PC-3 (cell line): ENCODE measurements around the gene HOMER3. TPM values are rescaled to one million over a fixed set of nuclear protein-coding genes. Genes with fewer than 3 reads are reported as not detected.

Experiments used
- ATAC-seq: fragments of 200-7000 bp; cut with Tn5 transposase; 2 replicates; pipeline ENCODE4 v1.9.1; 2020; ENCODE audit warnings: mild to moderate bottlenecking, moderate library complexity
- BruUV-seq: library from RNA; stranded (reverse); fragments of 400-500 nt; replicated peaks from 2 replicates; lab custom pipeline; 2021; lab: Mats Ljungman, UMichigan
- CTCF ChIA-PET: fragments of 300-600 bp; sonication (Branson Sonifier 250); formaldehyde crosslinking; loops from one replicate; lab custom pipeline; 2022; ENCODE audit warnings: antibody characterized with exemption; lab: Charles Lee
- POLR2A ChIA-PET: fragments of 300-600 bp; sonication (Branson Sonifier 250); formaldehyde crosslinking; loops from one replicate; lab custom pipeline; 2022; ENCODE audit warnings: antibody characterized with exemption; ENCODE audit not compliant: unreplicated experiment; lab: Charles Lee
- DNase-seq: peaks from one replicate; pipeline ENCODE4 v3.0.0-alpha.2; 2015
- H2AFZ ChIP-seq: fragments of 300-600 bp; sonication (generic); 2 replicates; pipeline ENCODE4 v1.6.0; 2016; ENCODE audit warnings: antibody characterized with exemption, low read length
- H3F3A ChIP-seq: fragments of 300-600 bp; sonication (generic); one replicate; pipeline ENCODE4 v1.6.0; 2017; ENCODE audit warnings: antibody characterized with exemption, low read length, control low read depth, mild to moderate bottlenecking; ENCODE audit not compliant: unreplicated experiment
- H3K27ac ChIP-seq: fragments of 300-600 bp; sonication (generic); 2 replicates; pipeline ENCODE4 v1.5.1; 2016; ENCODE audit warnings: mild to moderate bottlenecking, low read length
- H3K27me3 ChIP-seq: fragments of 300-600 bp; sonication (generic); 2 replicates; pipeline ENCODE4 v1.6.1; 2016; ENCODE audit warnings: low read length, mixed read lengths
- H3K36me3 ChIP-seq: fragments of 300-600 bp; sonication (generic); 2 replicates; pipeline ENCODE4 v1.6.1; 2016; ENCODE audit warnings: low read depth, mixed run types, low read length, mixed read lengths
- H3K4me1 ChIP-seq: fragments of 300-600 bp; sonication (generic); 2 replicates; pipeline ENCODE4 v1.5.1; 2016; ENCODE audit warnings: low read length; ENCODE audit not compliant: insufficient read depth
- H3K4me2 ChIP-seq: fragments of 300-600 bp; sonication (generic); 2 replicates; pipeline ENCODE4 v1.6.0; 2016; ENCODE audit warnings: low read length
- H3K4me3 ChIP-seq: fragments of 300-600 bp; sonication (generic); 2 replicates; pipeline ENCODE4 v1.5.1; 2016; ENCODE audit warnings: mild to moderate bottlenecking, low read length, mixed read lengths
- H3K79me2 ChIP-seq: fragments of 300-600 bp; sonication (generic); 2 replicates; pipeline ENCODE4 v1.6.1; 2017; ENCODE audit warnings: low read length, mixed read lengths
- H3K9ac ChIP-seq: fragments of 300-600 bp; sonication (generic); 2 replicates; pipeline ENCODE4 v1.6.0; 2016; ENCODE audit warnings: mild to moderate bottlenecking, low read length
- H3K9me2 ChIP-seq: fragments of 300-600 bp; sonication (generic); replicated peaks from 2 replicates; pipeline ENCODE4 v1.6.1; 2016; ENCODE audit warnings: mixed run types, low read length, mixed read lengths
- H3K9me3 ChIP-seq: fragments of 300-600 bp; sonication (generic); 2 replicates; pipeline ENCODE4 v1.6.1; 2016; ENCODE audit warnings: low read length, mixed read lengths
- H4K20me1 ChIP-seq: fragments of 300-600 bp; sonication (generic); 2 replicates; pipeline ENCODE4 v1.6.1; 2016; ENCODE audit warnings: low read length, mixed read lengths
- CTCF ChIP-seq: fragments of 300-600 bp; sonication (generic); conservative IDR thresholded peaks from 2 replicates; pipeline ENCODE4 v1.5.1; 2017; ENCODE audit warnings: antibody characterized with exemption, low read depth, mild to moderate bottlenecking, low read length
- EZH2 ChIP-seq: fragments of 300-600 bp; sonication (generic); IDR thresholded peaks from one replicate; pipeline ENCODE4 v1.6.1; 2017; ENCODE audit warnings: antibody characterized with exemption, mild to moderate bottlenecking, low read length; ENCODE audit not compliant: unreplicated experiment
- EZH2phosphoT487 ChIP-seq: fragments of 300-600 bp; sonication (generic); IDR thresholded peaks from 2 replicates; pipeline ENCODE4 v1.6.1; 2018; ENCODE audit warnings: mild to moderate bottlenecking, antibody characterized with exemption, low read length, borderline replicate concordance
- intact Hi-C: fragments of 100-400 bp; cut with micrococcal nuclease; formaldehyde crosslinking; loops from 2 replicates; pipeline ENCODE4 v1.9.0; 2023
- total RNA-seq: library from RNA; depleted of rRNA; stranded (reverse); fragments of >200 nt; gene quantifications from 2 replicates; pipeline ENCODE4 v1.2.3, GENCODE V29; 2014

The HOMER3 gene
- total RNA-seq, 1 experiment from 2014 or later = 118 TPM

DNA sequence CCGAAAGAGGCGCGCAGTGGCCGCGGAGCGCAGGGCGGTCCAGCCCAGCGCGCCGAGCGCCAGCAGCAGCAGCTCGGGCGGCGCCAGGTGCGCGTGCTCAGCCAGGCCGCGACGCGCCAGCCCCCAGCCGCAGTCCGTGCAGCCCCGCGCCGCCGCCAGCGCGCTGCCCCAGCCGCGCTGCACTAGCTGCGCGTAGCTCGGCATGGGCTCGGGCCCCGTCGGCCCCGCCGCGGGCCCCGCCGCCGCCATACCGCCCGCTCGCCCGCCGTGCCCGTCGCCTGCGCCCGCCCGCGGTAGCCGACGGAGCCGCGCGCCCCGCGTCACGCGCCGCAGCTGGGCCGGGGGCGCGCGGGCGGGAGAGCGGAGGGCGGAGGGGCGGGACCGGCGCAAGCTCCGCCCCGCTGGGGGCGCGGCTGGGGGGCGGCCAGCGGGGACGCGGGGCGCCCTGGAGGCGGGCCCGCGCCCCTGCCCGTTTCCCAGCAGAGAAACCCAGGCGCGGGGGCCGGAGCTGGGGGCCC is 45.1 kb downstream of the HOMER3 start, which contains the start of gene CERS1:
CERS1 (minus strand) TSS at position 335 of the 518 bp plus-strand sequence; CDS start at position 249, 86 bp downstream.
- POLR2A ChIA-PET = no interaction called here
- H3K9ac ChIP-seq = no peak within 1 kb of the TSS
- H3K79me2 ChIP-seq = no peaks in the 10 kb centered on the region
- intact Hi-C loops = no loop called here
- peaks cover 14% of the 10 kb centered on the region; the same call in 1 of the 2 replicates for H3K27me3 ChIP-seq
- ATAC-seq (peak; percentile 14), DNase-seq (no peak)
- peak within 1 kb of the TSS; percentile 60 for H3K4me3 ChIP-seq
- TF ChIP-seq EZH2 = no peak
- TF ChIP-seq EZH2phosphoT487 = no peak
- TF ChIP-seq CTCF = no peak
- H3K9me3 ChIP-seq = no peaks in the 10 kb centered on the region
- no peaks in the 10 kb centered on the region for H4K20me1 ChIP-seq
- H3K4me2 ChIP-seq = peak within 1 kb of the TSS; percentile 79
- H3K4me1 ChIP-seq = no peaks in the 10 kb centered on the region
- no peak within 1 kb of the TSS for H3K27ac ChIP-seq
- peak within 1 kb of the TSS; percentile 67 for H2AFZ ChIP-seq
- no peaks in the 10 kb centered on the region for H3F3A ChIP-seq
- no peaks in the 10 kb centered on the region; the same call in 1 of the 2 replicates for H3K36me3 ChIP-seq
- BruUV-seq = no TSS peak
- no peaks in the 10 kb centered on the region for H3K9me2 ChIP-seq
- CTCF ChIA-PET = interaction anchor here (0.5 kb wide), 1 partner anchor 213 kb away, joined by 9 read pairs; no protein-coding TSS in a partner anchor

GRCh38 chr19:18895038-18895823 is 45.8 kb downstream of the HOMER3 start:
- no peak for TF ChIP-seq EZH2
- TF ChIP-seq CTCF = peak; percentile 58
- ChIA-PET CTCF (interaction anchor here (0.5 kb wide), 1 partner anchor 212 kb away, joined by 9 read pairs; no protein-coding TSS in a partner anchor), POLR2A (no interaction called here)
- Histone ChIP-seq H4K20me1 (no peaks in the 10 kb centered on the region), H3K4me3 (peak overlapping the region; percentile 60), H3K9me2 (no peaks in the 10 kb centered on the region), H3K9me3 (no peaks in the 10 kb centered on the region), H3K36me3 (no peaks in the 10 kb centered on the region), H3K79me2 (no peaks in the 10 kb centered on the region), H3F3A (no peaks in the 10 kb centered on the region), H3K27ac (no peak overlapping the region), H3K4me1 (no peaks in the 10 kb centered on the region), H3K27me3 (peaks cover 14% of the 10 kb centered on the region; the same call in 1 of the 2 replicates), H3K9ac (no peak overlapping the region), H3K4me2 (peak overlapping the region; percentile 79), H2AFZ (peak overlapping the region; percentile 67)
- intact Hi-C loops = no loop called here
- ATAC-seq (peak; percentile 71), DNase-seq (peak; percentile 53)
- no TSS peak for BruUV-seq
